ENCODE results near the gene PIK3R2. TPM values are rescaled to one million over a fixed set of nuclear protein-coding genes. Genes with fewer than 3 reads are reported as not detected.

Gene PIK3R2
- total and polyA plus RNA-seq, 2 of the 8 experiments (the other 6 are each of a cell fraction or from before 2014, with no cell fraction given): 21.7 to 57.1 TPM

DNA sequence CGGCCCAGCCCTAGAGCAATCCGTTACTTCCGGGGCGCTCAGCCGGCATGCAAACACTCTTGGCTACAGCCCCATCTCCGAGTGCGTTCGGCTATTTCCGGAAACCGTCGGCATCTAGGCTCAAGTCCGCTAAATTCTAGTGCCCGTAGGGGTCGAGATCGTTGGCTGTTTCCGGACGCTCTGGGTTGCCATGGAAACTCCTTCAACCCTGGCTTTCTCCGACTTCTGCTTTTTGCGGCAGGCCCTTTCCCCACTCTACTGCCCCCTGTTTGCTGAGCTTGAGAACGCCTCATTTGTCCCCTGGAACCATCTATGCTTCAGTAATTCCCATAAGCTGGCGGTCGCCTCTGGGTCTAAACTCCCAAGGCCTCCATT is 534 bp upstream of the PIK3R2 start:
- H3K79me2 ChIP-seq (ENCODE audit: control insufficient read depth in 1 of 2, insufficient read depth in 2 of 2, low read length in 2 of 2): no peaks in the 10 kb centered on the region; a peak in 1 of 4 replicates
- H2BK5ac ChIP-seq (ENCODE audit: low read depth, low read length): peak overlapping the region; percentile 98
- no peak overlapping the region for H4K91ac ChIP-seq (replicated peaks; ENCODE audit: insufficient read length, low read length)
- no peaks in the 10 kb centered on the region for H3K27me3 ChIP-seq (replicated peaks in 1 of 4; ENCODE audit: control insufficient read depth in 3 of 4, extremely low read depth in 1 of 4, insufficient read depth in 3 of 4, low read length in 3 of 4)
- no peak overlapping the region; the same call in 1 of the 2 replicates for H3K18ac ChIP-seq (ENCODE audit: extremely low read depth, low read length)
- POLR2A ChIA-PET (ENCODE audit: partially characterized antibody): interaction anchor here (0.7 to 2.0 kb wide), 7 partner anchors 9 to 292 kb away, joined by 3 to 7 read pairs (median 5); partner anchors contain the start of genes JUND and RPL18A
- H4K8ac ChIP-seq (ENCODE audit: extremely low read depth, insufficient read depth, low read length): peak overlapping the region; percentile 95; the same call in 1 of the 2 replicates
- H4K20me1 ChIP-seq (replicated peaks in 1 of 2; ENCODE audit: control insufficient read depth in 1 of 2, insufficient read depth in 2 of 2, low read length in 2 of 2): peaks cover 6 to 16% of the 10 kb centered on the region in 2 experiments
- H2AFZ ChIP-seq (ENCODE audit: low read length): peak overlapping the region; percentile 93; the same call in 1 of the 2 replicates
- peak; percentile 96 for FAIRE-seq
- CTCF ChIA-PET (ENCODE audit: partially characterized antibody): interaction anchor here (0.6 to 3.0 kb wide), 11 partner anchors 10 to 1353 kb away, joined by 3 to 29 read pairs (median 4); no protein-coding TSS in a partner anchor
- H3K36me3 ChIP-seq (ENCODE audit: control insufficient read depth in 2 of 4, insufficient read depth in 4 of 4, low read length in 3 of 4): peaks cover 0 to 10% (median 4%) of the 10 kb centered on the region in 4 experiments; a peak in 2 of 8 replicates
- H3K4ac ChIP-seq (replicated peaks; ENCODE audit: insufficient read length, low read depth, low read length): no peak overlapping the region
- peaks cover 0 to 8% (median 4%) of the 10 kb centered on the region in 4 experiments; a peak in 4 of 7 replicates for H3K4me1 ChIP-seq (replicated peaks in 1 of 4; ENCODE audit: control insufficient read depth in 3 of 4, insufficient read depth in 4 of 4, low read length in 3 of 4)
- no peak overlapping the region for H2BK15ac ChIP-seq (ENCODE audit: low read length)
- H3K4me2 ChIP-seq (ENCODE audit: insufficient read depth in 1 of 2, low read depth in 2 of 2, low read length in 2 of 2): peak overlapping the region; percentile 84 to 90
- no peak overlapping the region for H2BK120ac ChIP-seq (replicated peaks; ENCODE audit: low read depth, low read length)
- WGBS, 2 experiments (ENCODE audit: extremely low coverage in 1 of 2, insufficient coverage in 1 of 2, insufficient read length in 1 of 2, insufficient replicate concordance in 2 of 2, low coverage in 1 of 2, low lambda C conversion rate in 2 of 2, missing lambda C conversion rate in 1 of 2): 3% methylated on average over 22 of the region's 22 CpGs; no CpG with 5 or more reads in 1 of the 2 experiments
- peak; percentile 97 to 99 for DNase-seq (ENCODE audit: low read depth in 1 of 2, low spot score in 2 of 2)
- H3K23ac ChIP-seq (ENCODE audit: insufficient read length): no peak overlapping the region
- peaks cover 4% of the 10 kb centered on the region; the same call in 1 of the 2 replicates for H3K79me1 ChIP-seq (ENCODE audit: low read depth, low read length)
- peak overlapping the region; percentile 94 for H3K27ac ChIP-seq (ENCODE audit: low read depth, low read length)
- no peak overlapping the region for H2BK12ac ChIP-seq (ENCODE audit: low read depth, low read length)
- H4K5ac ChIP-seq (ENCODE audit: insufficient read length, low read depth, low read length): peak overlapping the region; percentile 95
- H3K14ac ChIP-seq (ENCODE audit: insufficient read length): no peak overlapping the region
- no peak overlapping the region for H2BK20ac ChIP-seq (ENCODE audit: low read length)
- peak overlapping the region; percentile 93 for H3K56ac ChIP-seq (replicated peaks; ENCODE audit: insufficient read length, low read depth, low read length)
- H3K9ac ChIP-seq (replicated peaks in 1 of 4; ENCODE audit: extremely low read depth in 1 of 4, low read depth in 3 of 4, low read length in 3 of 4): peak overlapping the region; percentile 63 to 98 (median 94)
- H3K9me3 ChIP-seq (ENCODE audit: insufficient read depth in 2 of 2, low read depth in 1 of 2, low read length in 1 of 2): no peaks in the 10 kb centered on the region
- peak overlapping the region; percentile 63 to 83 (median 76) for H3K4me3 ChIP-seq (ENCODE audit: extremely low read depth in 1 of 4, insufficient read depth in 2 of 4, low read depth in 3 of 4, low read length in 4 of 4)
- H3K23me2 ChIP-seq (ENCODE audit: low read depth, low read length): peaks cover 13% of the 10 kb centered on the region
- no peak overlapping the region for H2AK5ac ChIP-seq (ENCODE audit: low read depth, low read length)
- no peak for TF ChIP-seq NRF1 (IDR thresholded peaks at IDR 0.05; ENCODE audit: low read depth, low read length)
- peak in 1 of 2 experiments; percentile 88; a peak in 2 of 4 replicates for TF ChIP-seq SIN3A (conservative IDR thresholded peaks at IDR 0.05 in 1 of 2, IDR thresholded peaks at IDR 0.05 in 1 of 2; ENCODE audit: low read depth in 1 of 2, low read length in 2 of 2)
- no peak for TF ChIP-seq GTF2F1 (IDR thresholded peaks at IDR 0.05; ENCODE audit: borderline replicate concordance, low read depth, low read length)
- TF ChIP-seq JUND (IDR thresholded peaks at IDR 0.05; ENCODE audit: low read length): no peak
- 0 out of 2 replicates have a peak, but pooled peaks have one; percentile 26 for TF ChIP-seq POLR2AphosphoS5 (IDR thresholded peaks at IDR 0.05; ENCODE audit: low read depth, low read length)
- TF ChIP-seq RAD21 (IDR thresholded peaks at IDR 0.05 in 1 of 2, conservative IDR thresholded peaks at IDR 0.05 in 1 of 2; ENCODE audit: low read depth in 2 of 2, low read length in 2 of 2): peak in 1 of 2 experiments; percentile 21; a peak in 1 of 4 replicates
- TF ChIP-seq, protein P1, sequence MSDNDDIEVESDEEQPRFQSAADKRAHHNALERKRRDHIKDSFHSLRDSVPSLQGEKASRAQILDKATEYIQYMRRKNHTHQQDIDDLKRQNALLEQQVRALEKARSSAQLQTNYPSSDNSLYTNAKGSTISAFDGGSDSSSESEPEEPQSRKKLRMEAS (IDR thresholded peaks at IDR 0.05): 0 out of 2 replicates have a peak, but pooled peaks have one; percentile 4
- TF ChIP-seq KDM1A (IDR thresholded peaks at IDR 0.05; ENCODE audit: borderline replicate concordance, low read length): no peak
- TF ChIP-seq, protein P2, sequence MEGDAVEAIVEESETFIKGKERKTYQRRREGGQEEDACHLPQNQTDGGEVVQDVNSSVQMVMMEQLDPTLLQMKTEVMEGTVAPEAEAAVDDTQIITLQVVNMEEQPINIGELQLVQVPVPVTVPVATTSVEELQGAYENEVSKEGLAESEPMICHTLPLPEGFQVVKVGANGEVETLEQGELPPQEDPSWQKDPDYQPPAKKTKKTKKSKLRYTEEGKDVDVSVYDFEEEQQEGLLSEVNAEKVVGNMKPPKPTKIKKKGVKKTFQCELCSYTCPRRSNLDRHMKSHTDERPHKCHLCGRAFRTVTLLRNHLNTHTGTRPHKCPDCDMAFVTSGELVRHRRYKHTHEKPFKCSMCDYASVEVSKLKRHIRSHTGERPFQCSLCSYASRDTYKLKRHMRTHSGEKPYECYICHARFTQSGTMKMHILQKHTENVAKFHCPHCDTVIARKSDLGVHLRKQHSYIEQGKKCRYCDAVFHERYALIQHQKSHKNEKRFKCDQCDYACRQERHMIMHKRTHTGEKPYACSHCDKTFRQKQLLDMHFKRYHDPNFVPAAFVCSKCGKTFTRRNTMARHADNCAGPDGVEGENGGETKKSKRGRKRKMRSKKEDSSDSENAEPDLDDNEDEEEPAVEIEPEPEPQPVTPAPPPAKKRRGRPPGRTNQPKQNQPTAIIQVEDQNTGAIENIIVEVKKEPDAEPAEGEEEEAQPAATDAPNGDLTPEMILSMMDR (IDR thresholded peaks at IDR 0.05; ENCODE audit: control extremely low read depth in 1 of 3, insufficient read depth in 1 of 3, low read depth in 1 of 3, low read length in 3 of 3): peak; percentile 46 to 74 (median 46); a peak in 3 of 4 replicates
